ENCODE data around the gene RLBP1. TPM values are rescaled to one million over a fixed set of nuclear protein-coding genes. Genes with fewer than 3 reads are reported as not detected.

Gene RLBP1
- total and polyA plus RNA-seq, 9 of the 15 experiments (the other 6 are each of a cell fraction or from before 2014, with no cell fraction given): 0.05 TPM; not detected in 8

- TF ChIP-seq ZMIZ1 (IDR thresholded peaks at IDR 0.05; ENCODE audit: low read depth in 2 of 2, low read length in 2 of 2) (peak in 1 of 2 experiments; percentile 74; a peak in 1 of 4 replicates), CUX1 (CRISPR knock-in tag; IDR thresholded peaks at IDR 0.05) (no peak), POLR2AphosphoS2 (IDR thresholded peaks at IDR 0.05; ENCODE audit: low read length) (no peak), KDM4B (IDR thresholded peaks at IDR 0.05; ENCODE audit: borderline replicate concordance in 2 of 2, low read depth in 1 of 2) (peak in 1 of 2 experiments; percentile 62; a peak in 1 of 4 replicates), E2F8 (IDR thresholded peaks at IDR 0.05; ENCODE audit: low read depth, partially characterized antibody) (peak; percentile 83), ZNF395 (CRISPR knock-in tag; IDR thresholded peaks at IDR 0.05) (peak; percentile 68; the same call in 1 of the 2 replicates), ZFP91 (CRISPR knock-in tag; IDR thresholded peaks at IDR 0.05) (peak; percentile 12; the same call in 1 of the 2 replicates), L3MBTL2 (IDR thresholded peaks at IDR 0.05) (peak; percentile 92), PHB (CRISPR knock-in tag; IDR thresholded peaks at IDR 0.05) (no peak)
Observed at GRCh38 chr15:89243691-89244573, 22.6 kb upstream of the RLBP1 start, which contains the start of gene FANCI (continued).

All from K562 (cell line).